ENCODE measurements around the gene RGS17.

Gene RGS17

GRCh38 chr6:153058291-153058690, 72.8 kb downstream of the RGS17 start:
- TF ChIP-seq CTCF (IDR thresholded peaks at IDR 0.05) = no peak
- no peak for TF ChIP-seq ZFX (IDR thresholded peaks at IDR 0.05; ENCODE audit: borderline replicate concordance)

GRCh38 chr6:153056308-153056707, 74.8 kb downstream of the RGS17 start:
- TF ChIP-seq ZFX (IDR thresholded peaks at IDR 0.05; ENCODE audit: borderline replicate concordance) (no peak), CTCF (IDR thresholded peaks at IDR 0.05) (no peak)
- no peak overlapping the region for H3K27ac ChIP-seq

More at GRCh38 chr6:153058291-153058690, 72.8 kb downstream of the RGS17 start:
- no peak overlapping the region for H3K27ac ChIP-seq

- no peak for TF ChIP-seq ZFX (IDR thresholded peaks at IDR 0.05; ENCODE audit: borderline replicate concordance)
- no peak for TF ChIP-seq CTCF (IDR thresholded peaks at IDR 0.05)
- H3K27ac ChIP-seq = no peak overlapping the region
These were observed 79.3 kb downstream of the RGS17 start for GRCh38 chr6:153051801-153052200.

GRCh38 chr6:153048631-153049030, 82.5 kb downstream of the RGS17 start:
- TF ChIP-seq CTCF (IDR thresholded peaks at IDR 0.05) (no peak), ZFX (IDR thresholded peaks at IDR 0.05; ENCODE audit: borderline replicate concordance) (no peak)
- H3K27ac ChIP-seq = no peak overlapping the region

- no peak overlapping the region for H3K27ac ChIP-seq
These were observed 83.7 kb downstream of the RGS17 start for GRCh38 chr6:153047386-153047785.

GRCh38 chr6:153045271-153045670, 85.8 kb downstream of the RGS17 start:
- TF ChIP-seq CTCF (IDR thresholded peaks at IDR 0.05) (no peak), ZFX (IDR thresholded peaks at IDR 0.05; ENCODE audit: borderline replicate concordance) (no peak)
- no peak overlapping the region for H3K27ac ChIP-seq

More at GRCh38 chr6:153047386-153047785, 83.7 kb downstream of the RGS17 start:
- TF ChIP-seq ZFX (IDR thresholded peaks at IDR 0.05; ENCODE audit: borderline replicate concordance) (no peak), CTCF (IDR thresholded peaks at IDR 0.05) (no peak)

GRCh38 chr6:153044295-153044694, 86.8 kb downstream of the RGS17 start:
- no peak for TF ChIP-seq ZFX (IDR thresholded peaks at IDR 0.05; ENCODE audit: borderline replicate concordance)
- TF ChIP-seq CTCF (IDR thresholded peaks at IDR 0.05) = no peak
- H3K27ac ChIP-seq = no peak overlapping the region
